HG03060 (cell line): ENCODE data around the gene FLT1.

Experiments used
- ATAC-seq: cut with Tn5 transposase; IDR thresholded peaks from one replicate; pipeline ENCODE4 v1.9.1; 2021; ENCODE audit warnings: low read depth, moderate number of reproducible peaks; ENCODE audit not compliant: unreplicated experiment

Gene FLT1, protein sequence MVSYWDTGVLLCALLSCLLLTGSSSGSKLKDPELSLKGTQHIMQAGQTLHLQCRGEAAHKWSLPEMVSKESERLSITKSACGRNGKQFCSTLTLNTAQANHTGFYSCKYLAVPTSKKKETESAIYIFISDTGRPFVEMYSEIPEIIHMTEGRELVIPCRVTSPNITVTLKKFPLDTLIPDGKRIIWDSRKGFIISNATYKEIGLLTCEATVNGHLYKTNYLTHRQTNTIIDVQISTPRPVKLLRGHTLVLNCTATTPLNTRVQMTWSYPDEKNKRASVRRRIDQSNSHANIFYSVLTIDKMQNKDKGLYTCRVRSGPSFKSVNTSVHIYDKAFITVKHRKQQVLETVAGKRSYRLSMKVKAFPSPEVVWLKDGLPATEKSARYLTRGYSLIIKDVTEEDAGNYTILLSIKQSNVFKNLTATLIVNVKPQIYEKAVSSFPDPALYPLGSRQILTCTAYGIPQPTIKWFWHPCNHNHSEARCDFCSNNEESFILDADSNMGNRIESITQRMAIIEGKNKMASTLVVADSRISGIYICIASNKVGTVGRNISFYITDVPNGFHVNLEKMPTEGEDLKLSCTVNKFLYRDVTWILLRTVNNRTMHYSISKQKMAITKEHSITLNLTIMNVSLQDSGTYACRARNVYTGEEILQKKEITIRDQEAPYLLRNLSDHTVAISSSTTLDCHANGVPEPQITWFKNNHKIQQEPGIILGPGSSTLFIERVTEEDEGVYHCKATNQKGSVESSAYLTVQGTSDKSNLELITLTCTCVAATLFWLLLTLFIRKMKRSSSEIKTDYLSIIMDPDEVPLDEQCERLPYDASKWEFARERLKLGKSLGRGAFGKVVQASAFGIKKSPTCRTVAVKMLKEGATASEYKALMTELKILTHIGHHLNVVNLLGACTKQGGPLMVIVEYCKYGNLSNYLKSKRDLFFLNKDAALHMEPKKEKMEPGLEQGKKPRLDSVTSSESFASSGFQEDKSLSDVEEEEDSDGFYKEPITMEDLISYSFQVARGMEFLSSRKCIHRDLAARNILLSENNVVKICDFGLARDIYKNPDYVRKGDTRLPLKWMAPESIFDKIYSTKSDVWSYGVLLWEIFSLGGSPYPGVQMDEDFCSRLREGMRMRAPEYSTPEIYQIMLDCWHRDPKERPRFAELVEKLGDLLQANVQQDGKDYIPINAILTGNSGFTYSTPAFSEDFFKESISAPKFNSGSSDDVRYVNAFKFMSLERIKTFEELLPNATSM (N-terminal part only)

DNA sequence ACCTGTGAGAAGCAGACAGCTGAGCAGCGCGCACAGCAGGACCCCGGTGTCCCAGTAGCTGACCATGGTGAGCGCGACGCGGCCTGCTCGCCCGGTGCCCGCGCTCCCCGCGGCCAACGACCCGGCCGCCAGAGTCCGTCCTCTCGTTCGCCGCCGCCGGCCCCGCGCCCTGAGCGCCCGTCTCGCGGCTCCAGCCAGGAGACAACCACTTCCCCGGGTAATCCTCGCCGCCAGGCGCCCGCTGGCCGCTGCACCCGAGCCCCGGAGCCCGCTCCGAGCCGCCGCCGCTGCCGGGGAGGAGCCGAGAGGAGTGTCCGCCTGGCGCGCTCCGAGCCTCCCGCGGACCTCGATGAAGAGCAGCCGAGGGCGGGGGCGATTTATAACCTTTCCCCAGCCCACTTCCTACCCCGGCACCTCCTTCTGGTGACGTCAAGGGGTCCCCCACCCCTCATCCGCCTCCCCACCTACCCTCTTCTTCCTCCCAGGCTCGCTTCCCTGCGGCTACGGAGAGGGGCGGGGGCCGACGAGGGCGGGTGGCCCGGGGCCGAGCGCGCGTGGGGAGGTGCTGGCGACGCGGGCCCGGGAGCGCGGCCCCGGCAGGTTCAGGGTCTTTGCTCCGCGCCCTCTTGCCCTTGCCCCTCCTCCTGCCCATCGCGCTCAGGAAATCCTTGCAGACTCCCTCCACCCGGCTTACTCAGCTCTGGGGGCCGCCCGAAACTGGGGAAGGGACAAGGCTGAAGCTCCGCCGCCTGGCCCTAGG, at the start of gene FLT1:
FLT1 (minus strand) TSS at position 351 of the 760 bp plus-strand sequence; CDS start at position 66, 285 bp downstream.
- no peak for ATAC-seq

DNA sequence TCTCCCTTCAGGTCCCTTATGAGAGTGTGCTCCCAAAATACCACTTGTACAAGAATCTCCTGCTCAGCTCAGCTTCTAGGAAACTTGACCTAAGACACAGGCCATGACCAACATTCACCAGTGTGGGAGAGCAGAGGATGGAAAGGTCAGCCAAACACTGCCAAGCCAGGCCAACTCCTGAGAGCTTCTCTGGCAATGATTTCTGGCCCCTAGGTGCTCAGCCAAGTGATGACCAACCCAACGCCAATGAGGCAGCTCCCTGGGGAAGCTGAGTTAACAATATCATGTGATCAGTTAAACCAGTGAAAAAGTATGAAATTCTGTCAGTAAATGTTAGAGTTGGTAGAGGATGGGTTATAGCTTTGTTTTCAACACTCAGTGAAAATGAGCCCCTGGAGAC, 49.1 kb upstream of the FLT1 start:
- ATAC-seq = no peak

DNA sequence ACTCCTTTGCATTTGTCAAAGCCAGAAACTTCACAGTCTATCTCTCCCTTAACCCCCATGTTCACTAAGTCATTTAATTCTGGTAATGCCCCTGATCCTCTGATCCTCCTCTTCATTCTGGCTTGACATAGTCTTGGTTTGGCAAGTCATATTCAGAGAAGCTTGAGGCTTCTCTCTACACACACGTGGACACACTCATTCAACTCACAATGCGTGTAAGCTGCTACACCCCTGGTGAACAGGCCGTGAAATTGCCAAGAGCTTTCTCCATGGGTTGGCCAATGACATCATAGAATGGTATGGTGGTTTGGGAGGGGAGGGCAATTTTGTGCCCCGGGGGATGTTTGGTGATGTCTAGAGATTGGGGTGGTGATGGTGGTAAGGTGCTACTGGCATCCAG, 47.9 kb upstream of the FLT1 start:
- ATAC-seq = no peak

DNA sequence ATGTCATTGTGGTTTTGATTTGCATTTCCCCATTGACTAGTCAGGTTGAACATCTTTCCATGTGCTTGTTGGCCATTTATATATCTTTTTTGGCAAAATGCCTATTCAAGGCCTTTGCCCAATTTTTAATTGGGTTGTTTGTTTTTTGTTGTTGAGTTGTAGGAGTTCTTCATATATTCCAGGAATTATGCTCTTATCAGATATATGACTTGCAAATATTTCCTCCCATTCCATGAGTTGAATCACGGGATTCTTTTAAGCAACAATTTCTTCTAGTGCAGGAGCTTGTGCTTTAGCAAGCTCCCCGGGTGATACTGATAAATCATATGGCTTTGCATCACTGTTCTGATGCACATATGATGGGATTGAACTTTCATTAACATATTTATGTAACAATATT, 47.0 kb upstream of the FLT1 start:
- no peak for ATAC-seq

DNA sequence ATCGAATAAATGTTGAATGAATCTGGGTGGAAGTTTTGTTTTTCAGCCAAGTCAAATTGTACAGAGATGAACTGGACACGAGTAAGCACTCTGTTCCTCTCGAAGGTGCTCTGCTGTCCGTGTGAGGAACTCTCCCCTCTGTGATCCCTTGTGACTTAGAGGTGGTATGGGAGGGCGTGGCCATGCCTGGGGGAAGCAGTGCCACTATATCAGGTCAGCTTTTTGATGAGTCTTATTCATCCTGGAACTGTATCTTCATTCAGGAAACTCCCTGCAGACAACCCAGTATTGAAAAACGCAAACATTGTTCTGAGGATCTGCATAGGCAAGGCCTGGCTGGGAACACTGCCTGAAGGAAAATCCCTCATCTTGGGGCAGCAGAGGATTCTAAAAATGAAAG, 45.7 kb upstream of the FLT1 start:
- peak; percentile 52 for ATAC-seq

DNA sequence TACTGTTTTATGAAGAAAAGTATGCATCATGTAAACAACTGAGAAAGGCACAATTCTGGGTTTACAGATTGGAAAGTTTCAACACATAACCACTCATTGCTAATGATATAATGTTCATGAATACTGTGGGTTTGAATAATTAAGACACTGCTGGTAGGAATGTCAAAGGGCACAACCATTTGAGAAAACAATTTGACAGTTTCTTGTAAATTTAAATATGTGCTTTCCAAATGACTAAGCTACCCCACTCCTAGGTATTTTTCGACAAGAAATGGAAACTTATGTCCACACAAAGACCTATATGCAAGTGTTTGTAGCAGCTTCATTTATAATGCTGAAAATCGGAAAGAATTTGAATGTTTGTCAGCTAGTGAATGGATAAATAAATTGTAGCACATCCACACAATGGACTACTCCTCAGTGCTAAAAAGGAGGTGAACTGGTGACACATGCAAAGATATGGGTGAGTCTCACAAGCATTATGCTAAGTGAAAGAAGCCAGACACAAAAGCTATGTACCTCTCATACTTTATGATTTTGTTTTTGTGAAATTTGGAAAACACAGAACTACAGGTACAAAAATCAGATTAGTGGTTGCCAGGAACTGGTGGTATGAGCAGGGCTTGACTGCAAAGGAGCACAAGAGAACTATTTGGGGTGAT, 44.8 kb upstream of the FLT1 start:
- ATAC-seq = no peak

DNA sequence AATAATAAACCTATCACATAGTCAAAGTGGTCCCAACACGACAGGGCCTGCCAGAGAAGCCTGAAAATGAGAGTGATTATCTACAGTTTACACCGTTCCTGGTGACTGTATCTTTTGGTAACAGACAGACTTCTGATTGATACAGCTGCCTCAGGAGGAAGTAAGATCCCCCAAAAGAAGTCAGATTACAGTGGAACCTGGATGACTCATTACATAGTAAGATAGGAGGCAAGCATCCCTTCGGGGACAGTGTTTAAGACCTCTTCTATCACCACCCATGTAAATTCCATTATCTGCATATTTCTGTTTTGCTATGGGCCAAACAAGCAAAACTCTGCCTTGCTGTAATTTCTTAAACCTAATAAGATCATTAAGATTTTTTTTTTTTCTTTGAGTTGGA, 44.0 kb upstream of the FLT1 start:
- ATAC-seq = no peak

DNA sequence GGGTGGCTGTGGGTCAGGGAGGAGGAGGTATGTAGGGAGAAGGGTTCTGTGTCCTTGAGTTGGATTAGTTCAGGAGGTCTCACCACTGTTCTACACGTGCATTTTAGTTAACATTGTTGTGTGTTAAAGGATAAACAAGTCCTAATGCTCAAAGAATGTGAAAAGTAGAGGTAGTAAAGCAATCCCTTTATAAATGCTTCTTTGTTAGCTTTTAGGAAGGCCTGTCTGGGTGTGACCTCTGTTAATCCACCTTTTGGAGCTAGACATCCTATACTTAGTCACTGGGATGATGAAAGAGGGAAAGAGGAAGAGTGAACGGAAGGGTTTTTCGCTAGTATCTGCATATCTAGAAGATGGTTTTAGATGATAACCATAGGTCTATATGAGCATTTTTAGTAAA, 42.2 kb upstream of the FLT1 start:
- ATAC-seq = no peak

DNA sequence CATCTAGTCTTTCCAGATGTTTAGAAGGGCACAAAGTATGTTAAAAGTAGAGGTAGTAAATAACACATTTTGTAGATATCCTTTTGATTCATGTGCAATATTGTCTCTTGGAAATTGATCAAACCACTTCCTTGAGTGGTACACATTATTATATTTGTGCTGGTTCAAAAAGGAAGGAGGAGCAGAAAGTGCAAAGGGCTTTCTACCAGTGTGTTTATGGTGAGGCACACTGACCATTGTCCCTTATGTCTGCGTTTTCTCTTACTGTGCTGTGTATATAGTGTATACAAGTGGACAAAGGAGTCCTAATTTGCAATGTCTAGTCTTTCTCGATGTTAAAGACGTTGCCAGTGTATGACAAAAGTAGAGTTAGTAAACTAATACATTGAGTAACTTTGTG, 41.4 kb upstream of the FLT1 start:
- ATAC-seq = no peak

DNA sequence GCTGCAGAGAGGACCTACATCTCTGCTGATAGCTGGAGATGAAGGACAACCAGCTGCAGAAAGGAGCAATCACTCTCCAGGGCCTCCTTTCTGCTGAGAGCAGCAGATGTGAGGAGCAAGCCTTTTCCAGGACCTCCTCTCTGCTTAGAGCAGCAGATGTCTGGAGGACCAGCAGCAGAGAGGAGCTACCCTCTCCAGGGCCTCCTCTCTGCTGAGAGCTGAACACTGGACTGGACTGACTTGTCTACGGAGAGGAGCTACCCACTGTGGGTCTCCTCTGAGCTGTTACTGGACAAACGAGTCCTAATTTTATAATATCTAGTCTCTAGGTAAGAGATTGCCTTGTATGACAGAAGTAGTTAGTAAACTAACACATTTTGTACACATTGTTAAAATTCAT, 40.8 kb upstream of the FLT1 start:
- no peak for ATAC-seq

DNA sequence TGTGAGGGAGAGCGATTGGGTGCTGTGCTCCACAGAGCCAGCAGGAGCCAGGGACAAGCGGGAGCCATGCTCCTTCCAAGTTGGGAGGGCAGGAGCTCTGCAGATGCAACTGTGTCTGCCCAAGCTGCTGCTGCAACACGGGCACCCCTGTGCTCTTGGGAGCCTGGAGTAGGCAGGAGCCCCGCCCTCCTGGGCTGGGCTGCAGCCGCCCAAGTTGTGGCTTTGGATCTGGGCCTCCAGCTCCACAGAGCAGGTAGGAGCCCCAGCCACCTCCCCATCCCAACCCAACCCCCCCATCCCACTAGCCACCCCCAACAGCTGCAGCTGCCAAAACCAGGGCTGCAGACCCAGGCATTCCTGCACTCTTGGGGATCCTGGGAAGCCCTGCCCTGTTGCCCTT, 39.9 kb upstream of the FLT1 start:
- ATAC-seq = no peak

DNA sequence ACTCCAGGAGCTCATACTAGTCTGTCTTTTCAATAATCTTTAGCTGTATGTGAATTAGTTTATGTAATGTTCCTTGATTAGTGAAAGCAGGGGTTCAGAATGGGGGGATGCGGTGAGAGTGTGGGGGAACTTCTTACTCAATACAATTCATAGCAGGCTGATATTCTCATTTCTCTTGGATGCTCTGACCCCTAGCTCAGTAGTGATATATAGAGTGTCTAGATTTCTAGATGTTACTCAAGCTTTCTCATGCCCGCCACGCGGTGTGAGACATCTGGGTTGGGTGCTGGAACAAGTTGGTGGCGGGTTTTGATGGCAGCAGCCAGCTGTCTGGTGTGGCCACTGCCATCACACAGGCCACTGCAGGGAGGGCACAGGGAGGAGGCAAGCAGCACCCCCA, 39.3 kb upstream of the FLT1 start:
- no peak for ATAC-seq

DNA sequence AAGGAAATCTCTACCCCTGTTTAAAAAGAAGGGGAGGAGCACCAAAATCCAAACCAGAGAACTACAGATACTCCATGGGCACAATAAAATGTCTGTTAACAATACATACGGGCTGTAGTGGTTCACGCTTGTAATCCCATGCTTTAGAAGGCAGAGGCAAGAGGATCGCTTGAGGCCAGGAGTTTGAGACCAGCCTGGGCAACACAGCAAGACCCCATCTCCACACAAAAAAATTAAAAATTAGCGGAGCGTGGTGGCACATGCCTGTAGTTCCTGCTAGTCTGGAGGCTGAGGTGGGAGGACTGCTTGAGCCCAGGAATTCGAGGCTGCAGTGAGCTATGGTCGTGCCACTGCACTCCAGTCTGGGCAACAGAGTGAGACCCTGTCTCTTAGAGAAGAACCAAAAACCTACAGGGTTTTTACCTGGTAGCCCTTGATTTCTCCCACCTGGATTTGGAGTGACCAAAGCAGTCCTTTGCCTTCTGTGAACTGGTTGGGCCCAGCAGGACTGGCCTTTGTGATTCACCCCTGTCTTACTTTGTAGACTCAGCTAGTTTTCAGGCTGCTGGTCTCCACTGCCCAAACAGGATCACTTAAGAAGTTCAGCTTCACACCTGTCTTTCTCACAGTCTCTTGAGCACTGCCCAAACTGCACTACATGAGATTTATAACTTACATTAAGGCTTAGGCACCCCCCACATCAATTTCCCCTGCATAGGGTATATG, 38.7 kb upstream of the FLT1 start:
- no peak for ATAC-seq

DNA sequence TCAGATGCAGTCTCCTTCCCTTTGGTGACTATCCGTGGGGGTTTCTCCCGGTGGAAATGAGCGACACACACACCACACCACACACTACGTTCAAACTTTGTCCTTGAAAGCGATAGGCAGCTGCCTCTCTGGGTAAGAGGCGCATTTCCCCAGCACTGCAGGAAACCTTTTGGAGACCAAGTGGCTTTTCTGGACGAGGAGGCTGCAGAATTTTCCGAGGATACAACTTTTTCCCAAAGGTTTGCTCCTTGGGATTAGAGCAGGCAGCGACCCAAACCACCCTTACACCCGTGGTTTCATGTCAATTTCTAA, 38.2 kb upstream of the FLT1 start:
- no peak for ATAC-seq

DNA sequence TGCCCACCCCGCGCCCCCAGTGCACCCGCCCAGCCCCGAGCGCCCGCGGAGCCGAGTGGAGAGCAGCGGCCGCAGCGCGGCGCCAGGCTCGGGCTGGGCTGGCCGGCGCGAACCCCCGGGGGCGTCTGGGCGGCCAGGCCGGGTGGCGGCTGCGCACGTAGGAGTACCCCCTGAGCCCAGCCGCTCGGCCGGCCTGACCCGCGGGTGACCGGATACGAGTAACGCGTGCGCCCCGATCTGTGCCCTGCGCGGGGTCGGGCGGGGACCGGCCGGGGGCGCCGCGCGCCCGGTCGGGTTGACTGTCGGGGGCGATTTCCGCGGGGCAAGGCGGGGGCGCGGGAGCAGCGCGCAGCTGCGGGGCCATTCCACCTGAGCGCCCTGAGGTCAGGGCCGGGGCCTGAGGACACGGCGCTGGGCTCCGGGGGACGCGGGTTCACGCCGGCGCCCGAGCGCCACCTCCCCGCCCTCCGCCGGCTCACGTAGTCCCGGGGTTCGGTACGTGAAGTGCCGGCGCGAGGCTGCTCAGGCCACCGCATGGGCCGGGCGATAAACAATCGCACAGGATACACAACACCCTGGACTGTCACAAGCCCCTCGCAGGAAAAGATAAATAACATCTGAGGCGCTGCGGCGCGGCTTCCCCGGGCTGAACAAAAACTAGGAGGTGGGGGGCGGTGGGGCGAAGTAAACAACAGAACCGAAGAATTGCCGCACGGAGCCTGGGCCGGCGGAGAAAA, 37.6 kb upstream of the FLT1 start:
- ATAC-seq = no peak

DNA sequence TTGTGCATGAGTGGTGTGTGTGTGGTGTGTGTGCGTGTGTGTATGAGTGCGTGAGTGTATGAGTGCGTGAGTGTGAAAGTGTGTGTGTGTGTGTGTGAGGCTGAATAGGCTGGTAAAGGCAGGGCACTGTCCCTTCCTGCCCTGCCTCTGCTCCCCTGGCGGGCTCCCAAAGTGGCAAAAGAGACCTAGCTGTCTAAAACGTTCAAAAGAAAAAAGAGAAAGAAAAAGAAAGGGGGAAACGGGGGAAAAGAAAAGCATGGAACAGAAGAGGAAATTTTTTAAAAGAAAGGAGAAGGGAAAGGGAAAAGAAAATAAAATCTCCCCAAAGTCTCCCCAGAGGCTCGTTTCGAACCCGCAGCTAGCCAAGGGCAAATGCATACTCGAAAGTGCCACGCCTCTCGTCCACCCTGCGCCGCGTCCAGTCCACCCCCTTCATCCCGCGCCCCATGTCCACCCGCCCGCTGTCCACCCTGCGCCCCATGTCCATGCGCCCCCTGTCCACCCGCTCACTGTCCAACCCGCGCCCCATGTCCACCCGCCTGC, 37.0 kb upstream of the FLT1 start:
- ATAC-seq = no peak

DNA sequence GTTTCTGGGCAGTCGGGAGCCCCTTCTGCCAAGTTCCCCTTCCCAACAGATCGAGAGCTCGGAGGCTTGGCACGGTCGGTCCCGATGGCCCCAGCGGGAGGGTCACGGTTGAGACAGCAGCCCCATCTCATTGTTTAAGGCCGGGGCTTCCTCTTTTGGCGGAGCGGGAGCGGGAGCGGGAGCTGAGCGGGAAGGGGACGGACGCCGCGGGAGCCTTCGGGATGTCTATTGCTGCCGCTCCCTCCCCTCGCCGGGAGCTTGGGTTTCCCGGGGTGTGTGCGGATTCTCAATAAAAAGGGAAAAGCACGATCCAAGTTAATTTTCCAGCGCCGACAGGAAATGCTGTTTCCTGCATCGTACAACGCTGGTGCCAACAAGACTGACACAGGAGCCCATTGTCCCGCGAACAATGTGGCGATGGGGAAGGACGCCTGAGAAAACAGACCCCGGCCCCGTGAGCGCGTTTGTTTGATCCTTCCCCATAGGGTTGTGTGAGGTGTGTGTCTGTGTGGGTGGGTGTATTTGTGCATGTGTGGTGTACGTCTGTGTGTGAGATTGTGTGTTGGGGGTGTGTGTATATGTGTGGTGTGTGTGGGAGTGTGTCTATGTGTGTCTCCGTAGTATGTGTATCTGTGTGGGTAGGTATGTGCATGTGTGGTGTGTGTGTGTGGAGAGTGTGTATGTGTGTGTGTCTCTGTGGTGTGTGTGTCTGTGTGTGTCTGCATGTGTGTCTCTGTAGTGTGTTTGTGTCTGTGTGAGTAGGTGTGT, 36.3 kb upstream of the FLT1 start:
- no peak for ATAC-seq

DNA sequence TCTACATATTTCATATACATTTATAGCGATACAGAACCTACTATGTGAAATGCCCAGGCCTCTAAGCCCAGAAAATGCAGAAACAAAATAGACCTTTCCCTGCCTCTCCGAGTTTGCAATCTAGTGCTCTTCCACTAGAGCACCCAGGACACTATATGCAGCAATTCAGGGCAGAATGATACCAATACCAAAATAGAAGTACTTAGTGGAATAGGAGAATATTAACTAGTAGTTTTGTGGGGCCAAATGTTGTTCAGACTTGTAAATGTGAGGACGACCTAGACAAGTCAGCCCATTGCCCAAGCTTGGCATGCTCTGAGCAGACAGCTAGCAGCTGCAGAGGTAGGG, 35.8 kb upstream of the FLT1 start:
- ATAC-seq = no peak
